Heart left ventricle (tissue), 16 donors: ENCODE data around the gene RUNX1. TPM values are rescaled to one million over a fixed set of nuclear protein-coding genes. Genes with fewer than 3 reads are reported as not detected.

Source experiments
- ATAC-seq, 4 donors: fragments of 200-7000 bp; cut with Tn5 transposase; one replicate each; pipeline ENCODE4 v1.9.1; 2020 to 2022; ENCODE audit warnings: moderate library complexity in 4 of 4, mild to moderate bottlenecking in 3 of 4, moderate number of reproducible peaks in 1 of 4
- DNase-seq, 5 donors: peaks; one replicate each; pipeline ENCODE4 v3.0.0-alpha.2; 2020
- H3K27ac ChIP-seq, 12 donors: fragments of 200-600 bp; sonication (generic) in 4 of 12; one replicate each; pipeline versions ENCODE4 v1.5.0 to v1.8.0; 2016 to 2022; ENCODE audit warnings: mild to moderate bottlenecking in 2 of 12
- H3K27me3 ChIP-seq, 9 donors: fragments of 200-600 bp; sonication (generic) in 2 of 9; one replicate each; pipeline versions ENCODE4 v1.5.1 to v1.8.0; 2016 to 2022; ENCODE audit warnings: mild to moderate bottlenecking in 3 of 9
- H3K36me3 ChIP-seq, 9 donors: fragments of 200-600 bp; sonication (generic) in 2 of 9; one replicate each; pipeline versions ENCODE4 v1.5.0 to v1.8.0; 2018 to 2022; ENCODE audit warnings: mild to moderate bottlenecking in 2 of 9
- H3K4me1 ChIP-seq, 12 donors: fragments of 200-600 bp; sonication (generic) in 4 of 12; one replicate each; pipeline versions ENCODE4 v1.5.0 to v1.8.0; 2016 to 2022; ENCODE audit warnings: mild to moderate bottlenecking in 3 of 12
- H3K4me3 ChIP-seq, 12 donors: fragments of 200-600 bp; sonication (generic) in 4 of 12; one replicate each; pipeline versions ENCODE4 v1.5.0 to v1.8.0; 2017 to 2022; ENCODE audit warnings: mild to moderate bottlenecking in 9 of 12, moderate library complexity in 4 of 12
- H3K9me3 ChIP-seq, 12 donors: fragments of 200-600 bp; sonication (generic) in 4 of 12; one replicate each; pipeline versions ENCODE4 v1.5.0 to v1.8.0; 2016 to 2022; ENCODE audit warnings: mild to moderate bottlenecking in 1 of 12
- CTCF ChIP-seq, 12 donors: fragments of 200-600 bp; sonication (generic) in 4 of 12; IDR thresholded peaks; one replicate each; pipeline versions ENCODE4 v1.5.0 to v1.8.0; 2018 to 2022; ENCODE audit warnings: antibody characterized with exemption in 12 of 12, mild to moderate bottlenecking in 5 of 12
- POLR2A ChIP-seq, 2 donors: fragments of 450-650 bp; IDR thresholded peaks; one replicate each; pipeline ENCODE4 v1.6.1; 2017; ENCODE audit warnings: antibody characterized with exemption in 2 of 2, mild to moderate bottlenecking in 2 of 2, moderate library complexity in 2 of 2
- WGBS, 4 donors: extraction: QIAGEN DNeasy Blood & Tissue Kit in 2 of 4; methylation state at CpG; one replicate each; pipeline versions ENCODE4 v1.1.5 to v1.1.7; 2013 to 2018; 5-methylcytosine and 5-hydroxymethylcytosine counted together
- intact Hi-C, 10 donors: fragments of 100-400 bp; cut with DNase I; formaldehyde crosslinking; loops; one replicate each; pipeline versions ENCODE4 v1.11.1 to v1.14.2; 2022
- polyA plus RNA-seq, 2 donors: library from polyadenylated mRNA; stranded (reverse); fragments of 200-250 nt; gene quantifications; one replicate each; pipeline ENCODE4 v1.2.3, GENCODE V29; 2013
- total RNA-seq, 9 donors: library from RNA; depleted of rRNA in 2 of 9; stranded (reverse); fragments of >200 nt in 2 of 9; fragmentation: NEBNext Ultra II Directional in 3 of 9; extraction: Animal tissue kit (Norgen Biotek cat#: 25700) in 3 of 9; gene quantifications; one replicate each; pipeline versions ENCODE4 v1.1.0 to v1.2.4, GENCODE V29; 2016 to 2023
- donor health status: ischemic (EF 13 %, LVEDD 7.1; RV severe dilation, severe dysfunction).
- donor health status: healthy with polysubstance abuse.
- donor health status: DM: no; HTN: yes; CAD: no.
- donor health status: DM: no; HTN: no; CAD: no.
- donor health status: ischemic (EF 25% LVEDD 6.9; RV normal size, moderate dysfunction).
- donor health status: ischemic (EF 25% LVEDD 5.7; RV mildly dilated, moderate dysfunction).
- donor health status: healthy.
- donor health status: DM: yes; HTN: yes; CAD: no.
- donor health status: ischemic (EF 35%, LVEDD 5.7; RV mildly dilated, moderate dysfunction).
- donor health status: nonischemic (EF 11% LVEDD 7.7; RV severe dilation, severe dysfunction).
- donor health status: DM: yes; HTN: yes; CAD: no.
- donor health status: PGD.
- donor health status: ischemic (EF 29% LVEDD 5.4; RV normal size, mild dysfunction).
- donor health status: nonischemic (EF 23%, LVEDD 6.1; RV moderate dilation, normal function).

Gene RUNX1
- total and polyA plus RNA-seq, 11 donors = 0.61 to 54.5 (median 4.1) TPM

- TF ChIP-seq CTCF (IDR thresholded peaks at IDR 0.05) = peak in 5 of 12 donors; percentile 9 to 33 (median 19)
- TF ChIP-seq POLR2A (IDR thresholded peaks at IDR 0.05) = no peak
- DNase-seq (no peak), ATAC-seq (peak in 3 of 4 donors; percentile 28 to 40 (median 39))
- Histone ChIP-seq H3K4me1 (peaks cover 0 to 16% (median 2%) of the 10 kb centered on the region in 12 donors), H3K27me3 (no peaks in the 10 kb centered on the region), H3K9me3 (no peaks in the 10 kb centered on the region), H3K4me3 (no peak overlapping the region), H3K27ac (peak overlapping the region in 1 of 12 donors; percentile 12), H3K36me3 (peaks cover 0 to 97% (median 28%) of the 10 kb centered on the region in 9 donors)
- WGBS, 4 donors = 24 to 44% (median 33%) methylated on average over 5 of the region's 5 CpGs
- intact Hi-C loops = no loop called here
These were observed 253.9 kb downstream of the RUNX1 start for GRCh38 chr21:34795175-34795547.

GRCh38 chr21:34794686-34795085, 254.4 kb downstream of the RUNX1 start:
- 86 to 96% (median 88%) methylated on average over 7 of the region's 7 CpGs for WGBS, 4 donors
- no peak overlapping the region for H3K4me3 ChIP-seq
- ATAC-seq = no peak
- DNase-seq = no peak
- no peaks in the 10 kb centered on the region for H3K9me3 ChIP-seq
- H3K36me3 ChIP-seq = peaks cover 0 to 95% (median 28%) of the 10 kb centered on the region in 9 donors
- peaks cover 0 to 16% (median 2%) of the 10 kb centered on the region in 12 donors for H3K4me1 ChIP-seq
- intact Hi-C loops = no loop called here
- TF ChIP-seq POLR2A (IDR thresholded peaks at IDR 0.05) (no peak), CTCF (IDR thresholded peaks at IDR 0.05) (no peak)
- no peaks in the 10 kb centered on the region for H3K27me3 ChIP-seq
- peak overlapping the region in 1 of 12 donors; percentile 12 for H3K27ac ChIP-seq

- Histone ChIP-seq H3K9me3 (no peaks in the 10 kb centered on the region), H3K27me3 (no peaks in the 10 kb centered on the region), H3K4me1 (peaks cover 0 to 16% (median 2%) of the 10 kb centered on the region in 12 donors), H3K36me3 (peaks cover 0 to 83% (median 18%) of the 10 kb centered on the region in 9 donors), H3K27ac (no peak overlapping the region), H3K4me3 (no peak overlapping the region)
- DNase-seq (no peak), ATAC-seq (no peak)
- TF ChIP-seq CTCF (IDR thresholded peaks at IDR 0.05) (no peak), POLR2A (IDR thresholded peaks at IDR 0.05) (no peak)
- intact Hi-C loops = no loop called here
- WGBS, 4 donors = 85 to 94% (median 90%) methylated on average over 6 of the region's 6 CpGs
These were observed 255.6 kb downstream of the RUNX1 start for GRCh38 chr21:34793471-34793870.

- peaks cover 0 to 4% (median 0%) of the 10 kb centered on the region in 9 donors for H3K27me3 ChIP-seq
- peaks cover 0 to 74% (median 9%) of the 10 kb centered on the region in 9 donors for H3K36me3 ChIP-seq
- no peak overlapping the region for H3K27ac ChIP-seq
- H3K4me3 ChIP-seq = no peak overlapping the region
- 88 to 97% (median 95%) methylated on average over 27 of the region's 27 CpGs for WGBS, 4 donors
- intact Hi-C loops = no loop called here
- ATAC-seq = peak in 1 of 4 donors; percentile 13
- no peak for DNase-seq
- no peaks in the 10 kb centered on the region for H3K9me3 ChIP-seq
- TF ChIP-seq POLR2A (IDR thresholded peaks at IDR 0.05) (no peak), CTCF (IDR thresholded peaks at IDR 0.05) (no peak)
- peaks cover 0 to 16% (median 2%) of the 10 kb centered on the region in 12 donors for H3K4me1 ChIP-seq
These were observed 256.5 kb downstream of the RUNX1 start for GRCh38 chr21:34792504-34793089.
